Measurements from ENCODE around the gene ARHGEF33.

ARHGEF33 gene

DNA sequence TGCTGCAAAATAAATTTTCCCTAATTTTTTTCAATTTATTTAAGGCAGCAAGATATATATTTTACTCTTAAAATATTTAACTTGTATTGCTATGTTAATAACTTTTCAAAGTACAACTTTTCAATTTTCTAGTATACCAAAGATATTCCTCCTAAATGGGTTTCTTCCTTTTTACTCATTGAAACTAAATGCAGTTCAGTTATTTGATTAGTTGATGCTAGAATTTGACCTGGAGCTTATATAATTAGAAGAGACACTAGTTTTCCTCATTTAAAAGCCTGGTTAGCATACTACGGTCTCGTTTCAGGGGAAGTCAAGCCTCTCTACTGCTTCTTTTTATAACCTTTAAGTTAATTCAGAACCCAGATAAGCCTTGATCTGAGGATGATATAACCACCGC lies at the start of gene ARHGEF33:
ARHGEF33 (plus strand) TSS at position 301 of the 400 bp plus-strand sequence. CDS start 29,573 bp downstream, outside the sequence.
- Histone ChIP-seq H3K9ac (ENCODE audit: low read depth, low read length) (no peak within 1 kb of the TSS), H3K36me3 (ENCODE audit: insufficient read depth, low read length) (no peaks in the 10 kb centered on the region), H3K9me3 (ENCODE audit: control insufficient read depth, insufficient read depth, low read length) (no peaks in the 10 kb centered on the region), H3K4me1 (ENCODE audit: insufficient read depth, low read length) (no peaks in the 10 kb centered on the region)

- H3K9me3 ChIP-seq (ENCODE audit: control insufficient read depth, insufficient read depth, low read length): no peaks in the 10 kb centered on the region
- H3K4me1 ChIP-seq (ENCODE audit: insufficient read depth, low read length): no peaks in the 10 kb centered on the region
- no peak overlapping the region for H3K9ac ChIP-seq (ENCODE audit: low read depth, low read length)
- peaks cover 7% of the 10 kb centered on the region for H3K36me3 ChIP-seq (ENCODE audit: insufficient read depth, low read length)
Observed at GRCh38 chr2:38850045-38850444, 39.6 kb upstream of the ARHGEF33 start.

DNA sequence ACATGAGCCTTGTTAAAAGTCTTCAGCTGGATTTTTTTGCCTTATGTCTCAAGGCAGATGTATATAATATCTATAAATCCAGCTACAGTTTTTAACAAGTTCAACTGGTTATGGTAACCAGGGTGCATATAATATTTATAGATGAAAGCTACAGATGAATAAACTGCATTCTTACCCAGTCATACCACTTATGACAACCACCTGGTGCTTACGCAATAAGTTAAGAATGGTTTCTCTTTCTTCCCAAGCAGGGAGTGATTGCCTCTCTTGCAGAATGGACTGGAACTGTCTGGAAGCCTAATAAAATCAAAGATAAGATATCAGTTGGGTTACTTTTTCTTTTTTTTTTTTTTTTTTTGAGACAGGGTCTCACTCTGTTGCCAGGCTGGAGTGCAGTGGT lies 33.5 kb upstream of the ARHGEF33 start:
- Histone ChIP-seq H3K36me3 (ENCODE audit: insufficient read depth, low read length) (peaks cover 14% of the 10 kb centered on the region), H3K9me3 (ENCODE audit: control insufficient read depth, insufficient read depth, low read length) (no peaks in the 10 kb centered on the region), H3K9ac (ENCODE audit: low read depth, low read length) (no peak overlapping the region), H3K4me1 (ENCODE audit: insufficient read depth, low read length) (no peaks in the 10 kb centered on the region)

DNA sequence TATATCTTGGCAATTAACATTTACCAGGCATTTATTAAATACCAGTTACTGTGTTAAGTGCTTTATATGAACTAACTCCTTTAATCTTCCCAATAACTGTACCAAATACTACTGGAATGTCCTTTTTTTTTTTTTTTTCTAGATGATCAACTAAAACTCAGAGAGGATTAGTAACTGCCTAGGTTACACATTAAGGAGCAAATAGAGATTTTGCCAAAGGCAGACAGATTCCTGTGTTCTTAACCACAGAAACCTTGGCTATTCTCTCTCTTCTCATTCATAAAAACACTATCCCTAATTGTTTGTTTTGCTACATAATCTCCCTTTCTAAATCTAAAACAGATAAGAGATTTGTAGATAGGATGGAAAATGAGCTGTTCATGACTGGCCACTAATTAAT lies 27.2 kb upstream of the ARHGEF33 start:
- Histone ChIP-seq H3K9me3 (ENCODE audit: control insufficient read depth, insufficient read depth, low read length) (no peaks in the 10 kb centered on the region), H3K36me3 (ENCODE audit: insufficient read depth, low read length) (peaks cover 15% of the 10 kb centered on the region), H3K9ac (ENCODE audit: low read depth, low read length) (no peak overlapping the region), H3K4me1 (ENCODE audit: insufficient read depth, low read length) (no peaks in the 10 kb centered on the region)

GRCh38 chr2:38863061-38863695 lies 26.5 kb upstream of the ARHGEF33 start:
- Histone ChIP-seq H3K36me3 (ENCODE audit: insufficient read depth, low read length) (peaks cover 13% of the 10 kb centered on the region), H3K9me3 (ENCODE audit: control insufficient read depth, insufficient read depth, low read length) (no peaks in the 10 kb centered on the region), H3K9ac (ENCODE audit: low read depth, low read length) (no peak overlapping the region), H3K4me1 (ENCODE audit: insufficient read depth, low read length) (no peaks in the 10 kb centered on the region)

DNA sequence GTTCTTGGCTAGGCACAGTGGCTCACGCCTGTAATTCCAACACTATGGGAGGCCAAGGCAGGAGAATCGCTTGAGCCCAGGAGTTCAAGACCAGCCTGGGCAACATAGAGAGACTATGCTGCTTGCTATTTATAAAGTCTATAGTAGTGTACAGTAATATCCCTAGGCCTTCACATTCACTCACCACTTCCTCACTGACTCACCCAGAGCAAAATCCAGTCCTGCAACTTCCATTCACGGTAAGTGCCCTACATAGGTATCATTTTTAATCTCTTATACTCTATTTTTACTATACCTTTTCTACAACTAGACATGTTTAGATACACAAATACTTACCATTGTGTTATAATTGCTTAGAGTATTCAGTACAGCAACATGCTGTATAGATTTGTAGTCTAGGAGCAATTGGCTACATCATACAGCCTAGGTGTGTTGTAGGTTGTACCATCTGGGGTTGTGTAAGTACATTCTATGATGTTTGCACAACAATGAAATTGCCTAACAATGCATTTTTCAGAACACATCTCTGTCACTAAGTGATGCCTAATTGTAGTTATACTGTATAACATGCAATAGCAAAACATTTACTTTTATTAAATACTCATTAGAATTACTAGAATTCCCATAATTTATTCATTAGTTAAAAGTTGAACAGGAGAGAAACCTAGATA lies 22.8 kb upstream of the ARHGEF33 start:
- H3K9ac ChIP-seq (ENCODE audit: low read depth, low read length): no peak overlapping the region
- H3K36me3 ChIP-seq (ENCODE audit: insufficient read depth, low read length): peaks cover 2% of the 10 kb centered on the region; the same call in 1 of the 2 replicates
- H3K9me3 ChIP-seq (ENCODE audit: control insufficient read depth, insufficient read depth, low read length): no peaks in the 10 kb centered on the region
- H3K4me1 ChIP-seq (ENCODE audit: insufficient read depth, low read length): no peaks in the 10 kb centered on the region

DNA sequence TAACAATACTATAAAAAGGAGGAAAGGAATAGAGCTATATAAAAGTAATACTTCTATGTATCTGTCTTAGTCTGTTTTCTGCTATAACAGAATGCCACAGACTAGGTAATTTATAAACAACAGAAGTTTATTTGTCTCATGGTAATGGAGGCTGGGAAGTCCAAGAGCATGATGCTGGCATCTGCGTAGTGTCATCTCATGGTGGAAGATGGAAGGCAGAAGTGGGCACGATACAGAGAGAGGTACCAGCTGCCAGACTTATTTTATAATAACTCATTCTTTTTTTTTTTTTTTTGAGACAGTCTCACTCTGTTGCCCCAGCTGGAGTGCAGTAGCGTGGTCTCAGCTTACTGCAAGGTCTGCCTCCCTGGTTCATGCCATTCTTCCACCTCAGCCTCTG lies 18.2 kb upstream of the ARHGEF33 start:
- Histone ChIP-seq H3K9ac (ENCODE audit: low read depth, low read length) (no peak overlapping the region), H3K36me3 (ENCODE audit: insufficient read depth, low read length) (no peaks in the 10 kb centered on the region; the same call in 1 of the 2 replicates), H3K4me1 (ENCODE audit: insufficient read depth, low read length) (no peaks in the 10 kb centered on the region), H3K9me3 (ENCODE audit: control insufficient read depth, insufficient read depth, low read length) (no peaks in the 10 kb centered on the region)

DNA sequence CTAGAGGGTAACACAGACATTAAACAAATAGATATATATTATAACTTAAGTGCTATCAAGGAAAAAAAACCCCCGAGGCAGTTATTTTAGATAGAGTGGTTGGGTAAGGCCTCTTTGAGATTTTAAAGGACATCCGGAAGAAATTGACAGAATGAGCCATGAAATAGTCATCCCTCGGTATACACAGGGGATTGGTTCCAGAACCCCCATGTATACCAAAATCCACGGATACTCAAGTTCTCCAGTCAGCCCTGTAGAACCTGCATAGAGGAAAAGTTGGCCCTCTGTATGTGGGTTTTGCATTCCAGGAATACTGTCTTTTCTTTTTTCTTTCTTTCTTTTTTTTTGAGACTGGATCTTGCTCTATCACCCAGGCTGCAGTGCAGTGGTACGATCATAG lies 15.9 kb upstream of the ARHGEF33 start:
- H3K36me3 ChIP-seq (ENCODE audit: insufficient read depth, low read length): no peaks in the 10 kb centered on the region
- H3K4me1 ChIP-seq (ENCODE audit: insufficient read depth, low read length): no peaks in the 10 kb centered on the region
- no peaks in the 10 kb centered on the region for H3K9me3 ChIP-seq (ENCODE audit: control insufficient read depth, insufficient read depth, low read length)
- no peak overlapping the region for H3K9ac ChIP-seq (ENCODE audit: low read depth, low read length)

DNA sequence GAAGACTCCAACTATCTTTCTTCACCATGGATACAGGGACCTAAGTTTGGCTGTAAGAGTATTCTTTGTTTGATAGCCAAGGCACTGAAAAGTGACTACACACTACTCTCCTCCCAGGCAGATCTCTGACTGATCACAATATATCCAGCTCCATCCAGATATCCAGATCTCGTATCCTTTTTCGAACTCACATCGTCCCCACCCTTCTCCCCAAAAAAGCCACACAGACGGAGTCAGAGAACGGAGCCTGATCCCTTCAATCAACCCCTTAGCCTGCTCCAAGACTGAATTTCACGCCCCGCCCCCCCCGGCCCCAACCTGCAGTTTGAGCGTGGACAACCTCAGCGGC lies 14.5 kb upstream of the ARHGEF33 start:
- Histone ChIP-seq H3K9me3 (ENCODE audit: control insufficient read depth, insufficient read depth, low read length) (no peaks in the 10 kb centered on the region), H3K4me1 (ENCODE audit: insufficient read depth, low read length) (no peaks in the 10 kb centered on the region), H3K36me3 (ENCODE audit: insufficient read depth, low read length) (no peaks in the 10 kb centered on the region), H3K9ac (ENCODE audit: low read depth, low read length) (peak overlapping the region; percentile 87)

GRCh38 chr2:38875576-38876367 lies 13.9 kb upstream of the ARHGEF33 start, which contains the start of the genes DHX57 and MORN2:
DHX57 (minus strand) TSS chr2:38875934; CDS start chr2:38868405, 7,529 bp downstream.
MORN2 (plus strand) TSS chr2:38875976.
- H3K4me1 ChIP-seq (ENCODE audit: insufficient read depth, low read length): no peaks in the 10 kb centered on the region
- H3K9ac ChIP-seq (ENCODE audit: low read depth, low read length): peak within 1 kb of the TSS; percentile 87
- no peaks in the 10 kb centered on the region for H3K9me3 ChIP-seq (ENCODE audit: control insufficient read depth, insufficient read depth, low read length)
- H3K36me3 ChIP-seq (ENCODE audit: insufficient read depth, low read length): no peaks in the 10 kb centered on the region

DNA sequence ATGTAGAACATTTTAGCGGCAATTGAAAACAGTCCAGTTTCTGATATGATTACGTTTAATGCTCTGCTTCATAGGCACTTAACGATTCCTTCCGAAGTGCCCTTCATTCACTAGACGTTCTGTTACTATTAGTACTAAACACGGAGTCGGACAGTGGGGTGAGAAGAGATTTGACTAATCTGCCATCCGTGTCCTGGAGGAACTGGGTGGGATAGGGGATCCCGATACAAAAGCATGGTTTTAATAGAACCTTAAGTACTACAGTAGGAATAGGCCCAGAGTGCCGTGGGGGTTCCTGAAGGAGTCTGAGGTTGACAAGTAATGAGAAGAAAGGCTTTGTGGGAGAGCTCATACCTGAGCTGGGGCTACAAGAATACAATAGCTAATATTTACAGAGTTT lies 13.3 kb upstream of the ARHGEF33 start:
- Histone ChIP-seq H3K9me3 (ENCODE audit: control insufficient read depth, insufficient read depth, low read length) (no peaks in the 10 kb centered on the region), H3K36me3 (ENCODE audit: insufficient read depth, low read length) (no peaks in the 10 kb centered on the region), H3K4me1 (ENCODE audit: insufficient read depth, low read length) (no peaks in the 10 kb centered on the region), H3K9ac (ENCODE audit: low read depth, low read length) (peak overlapping the region; percentile 87; the same call in 1 of the 2 replicates)

DNA sequence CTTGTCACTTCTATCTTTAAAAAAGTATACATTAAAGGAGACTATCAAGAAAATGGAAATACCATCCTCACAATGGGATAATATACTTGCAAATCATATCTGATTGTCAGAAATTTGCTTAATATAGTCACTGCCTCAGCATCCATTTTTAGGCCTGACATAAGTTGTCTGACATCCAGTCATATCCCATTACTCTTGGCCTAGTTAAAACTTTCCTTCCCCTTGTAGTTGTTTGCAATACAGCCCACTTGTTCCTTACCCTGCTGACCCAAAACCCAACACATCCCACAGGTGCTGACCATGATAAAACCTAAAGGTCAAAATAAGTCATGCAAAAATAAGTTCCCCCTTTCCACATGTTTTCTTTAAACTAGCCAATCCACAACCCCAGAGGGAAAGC lies 3.6 kb upstream of the ARHGEF33 start:
- Histone ChIP-seq H3K36me3 (ENCODE audit: insufficient read depth, low read length) (no peaks in the 10 kb centered on the region), H3K9me3 (ENCODE audit: control insufficient read depth, insufficient read depth, low read length) (no peaks in the 10 kb centered on the region), H3K9ac (ENCODE audit: low read depth, low read length) (no peak overlapping the region), H3K4me1 (ENCODE audit: insufficient read depth, low read length) (no peaks in the 10 kb centered on the region)

DNA sequence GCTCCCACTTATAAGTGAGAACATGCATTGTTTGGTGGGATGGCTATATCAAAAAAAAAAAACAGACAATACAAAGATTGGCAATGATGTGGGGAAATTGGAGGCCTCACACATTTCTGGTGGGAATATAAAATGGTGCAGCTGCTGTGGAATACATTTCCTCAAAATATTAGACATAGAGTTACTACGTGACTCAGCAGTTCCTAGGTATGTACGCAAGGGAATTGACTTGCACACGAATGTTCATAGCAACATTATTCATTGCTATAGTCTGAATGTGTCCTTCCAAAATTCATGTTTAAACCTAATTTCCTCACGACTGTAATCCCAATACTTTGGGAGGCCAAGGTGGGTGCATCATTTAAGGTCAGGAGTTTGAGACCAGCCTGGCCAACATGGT lies 2.3 kb upstream of the ARHGEF33 start:
- no peaks in the 10 kb centered on the region for H3K9me3 ChIP-seq (ENCODE audit: control insufficient read depth, insufficient read depth, low read length)
- no peak overlapping the region for H3K9ac ChIP-seq (ENCODE audit: low read depth, low read length)
- H3K4me1 ChIP-seq (ENCODE audit: insufficient read depth, low read length): no peaks in the 10 kb centered on the region
- no peaks in the 10 kb centered on the region for H3K36me3 ChIP-seq (ENCODE audit: insufficient read depth, low read length)

GRCh38 chr2:38887902-38888554 lies 1.6 kb upstream of the ARHGEF33 start:
- H3K9ac ChIP-seq (ENCODE audit: low read depth, low read length): no peak overlapping the region
- no peaks in the 10 kb centered on the region for H3K36me3 ChIP-seq (ENCODE audit: insufficient read depth, low read length)
- no peaks in the 10 kb centered on the region for H3K4me1 ChIP-seq (ENCODE audit: insufficient read depth, low read length)
- no peaks in the 10 kb centered on the region for H3K9me3 ChIP-seq (ENCODE audit: control insufficient read depth, insufficient read depth, low read length)
